ENCODE data around the gene MRPS16.

DNA sequence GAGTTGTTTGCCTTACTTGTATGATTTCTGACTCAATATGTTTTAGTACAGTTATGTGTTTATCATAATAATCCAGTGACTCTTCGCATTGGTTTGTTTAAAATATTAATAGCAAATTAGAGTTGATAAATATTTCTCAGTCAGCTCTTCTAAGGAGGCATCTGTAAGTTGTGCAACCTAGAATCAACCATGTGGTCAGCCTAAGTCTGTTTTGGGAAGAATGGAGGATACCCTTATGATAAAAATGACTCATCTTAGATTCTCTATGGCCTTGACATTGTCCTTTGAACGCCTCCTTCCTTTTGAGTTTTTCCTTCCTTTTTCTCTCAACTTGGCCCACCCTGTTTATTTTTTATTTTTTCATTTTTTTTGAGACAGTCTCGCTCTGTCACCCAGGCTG is 24.2 kb downstream of the MRPS16 start:
- no peak for TF ChIP-seq POLR2A (IDR thresholded peaks at IDR 0.05; ENCODE audit: low read depth, low read length)
- no peak for TF ChIP-seq POLR2AphosphoS5 (IDR thresholded peaks at IDR 0.05; ENCODE audit: low read depth, low read length)
- no peak for TF ChIP-seq TAF1 (IDR thresholded peaks at IDR 0.05; ENCODE audit: borderline replicate concordance, low read depth, low read length)

Measured in GM12892 (cell line).